ENCODE measurements around the gene FDX2. TPM values are rescaled to one million over a fixed set of nuclear protein-coding genes. Genes with fewer than 3 reads are reported as not detected.

Gene FDX2
- total and polyA plus RNA-seq, 2 donors (not counting 3 experiments of a cell fraction or from before 2014, with no cell fraction given): 20.5 to 59.8 TPM

DNA sequence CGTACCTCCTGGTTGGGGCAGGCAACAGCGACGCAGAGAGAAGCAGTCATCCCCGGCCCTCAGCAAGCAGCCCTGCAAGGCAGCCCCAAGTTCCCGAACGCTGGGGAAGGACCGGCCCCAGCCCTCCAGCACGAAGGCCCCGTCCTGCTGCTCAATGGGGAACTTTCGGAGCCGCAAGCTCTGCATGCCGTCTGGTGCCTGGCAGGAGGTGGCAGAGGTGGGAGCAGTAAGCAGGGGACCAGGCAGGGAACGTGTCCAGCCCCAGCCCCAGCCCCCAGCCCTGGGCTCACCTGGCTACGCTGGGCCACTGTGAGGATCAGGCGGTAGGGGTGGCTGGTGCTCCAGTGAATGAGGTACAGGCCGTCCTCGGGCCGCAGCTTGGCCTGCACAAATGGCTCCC lies 46.4 kb upstream of the FDX2 start:
- H3K4me1 ChIP-seq (ENCODE audit: control insufficient read depth, extremely low read depth, insufficient read depth, low read length): no peaks in the 10 kb centered on the region

More for the DNA sequence above, 46.4 kb upstream of the FDX2 start:
- H3K9me3 ChIP-seq (replicated peaks; ENCODE audit: control insufficient read depth, insufficient read depth, low read length): no peaks in the 10 kb centered on the region
- DNase-seq (ENCODE audit: low read depth, low spot score) (no peak), FAIRE-seq (no peak)
- ChIA-PET CTCF (interaction anchor here (2.6 kb wide), 1 partner anchor 93 kb away, joined by 6 read pairs; no protein-coding TSS in a partner anchor), POLR2A (no interaction called here)
- H3K4me3 ChIP-seq (replicated peaks in 1 of 3; ENCODE audit: insufficient read depth in 1 of 3, low read depth in 1 of 3, low read length in 3 of 3): no peak overlapping the region
- TF ChIP-seq MAX (IDR thresholded peaks at IDR 0.05; ENCODE audit: insufficient read depth, insufficient read length) (no peak), GATA2 (IDR thresholded peaks at IDR 0.05; ENCODE audit: insufficient read depth, insufficient read length, low read depth, low read length) (no peak), JUN (IDR thresholded peaks at IDR 0.05; ENCODE audit: borderline replicate concordance, insufficient read depth, insufficient read length, low read depth) (no peak), POLR2AphosphoS5 (IDR thresholded peaks at IDR 0.05; ENCODE audit: insufficient read depth, low read depth, low read length) (no peak), EZH2 (IDR thresholded peaks at IDR 0.05; ENCODE audit: borderline replicate concordance, low read depth, low read length, severe bottlenecking) (no peak), FOS (IDR thresholded peaks at IDR 0.05; ENCODE audit: borderline replicate concordance, insufficient read depth, low read length) (no peak), CTCF (IDR thresholded peaks at IDR 0.05; ENCODE audit: extremely low read depth in 1 of 2, insufficient read depth in 1 of 2, low read depth in 1 of 2, low read length in 2 of 2) (no peak)
- no peaks in the 10 kb centered on the region for H4K20me1 ChIP-seq (replicated peaks; ENCODE audit: control insufficient read depth, extremely low read depth, insufficient read depth, low read length)
- H2AFZ ChIP-seq (ENCODE audit: low read depth, low read length): no peak overlapping the region
- H3K27ac ChIP-seq (ENCODE audit: insufficient read depth, low read depth, low read length): no peak overlapping the region
- dilution Hi-C loops (cut with MboI; ENCODE audit: extremely low pct_ligation_motif_present, low sequenced_read_pairs): no loop called here
- H3K9ac ChIP-seq (replicated peaks; ENCODE audit: extremely low read depth, insufficient read depth, low read length): no peak overlapping the region
- intact Hi-C loops (cut with micrococcal nuclease): no loop called here
- H3K36me3 ChIP-seq (ENCODE audit: control insufficient read depth in 2 of 2, extremely low read depth in 1 of 2, insufficient read depth in 2 of 2, low read length in 2 of 2): peaks cover 8 to 51% of the 10 kb centered on the region in 2 experiments
- H3K27me3 ChIP-seq (ENCODE audit: control insufficient read depth in 2 of 2, insufficient read depth in 2 of 2, low read length in 2 of 2): no peaks in the 10 kb centered on the region
- no peak overlapping the region for H3K4me2 ChIP-seq (ENCODE audit: insufficient read depth, low read length)
- BruUV-seq (replicated peaks): no TSS peak
- no peaks in the 10 kb centered on the region for H3K79me2 ChIP-seq (ENCODE audit: control insufficient read depth, insufficient read depth, low read length)
- H3K9me1 ChIP-seq (replicated peaks; ENCODE audit: control insufficient read depth, extremely low read depth, insufficient read depth, low read length): no peaks in the 10 kb centered on the region
